H9 (cell line): ENCODE data around the gene PMP22. TPM values are rescaled to one million over a fixed set of nuclear protein-coding genes. Genes with fewer than 3 reads are reported as not detected.

Experiments
- DNase-seq: peaks from one replicate; pipeline ENCODE4 v3.0.0-alpha.2; 2017
- H2AFZ ChIP-seq: one replicate; pipeline ENCODE4 v1.6.1; 2013; ENCODE audit warnings: mild to moderate bottlenecking, low read length, control low read depth, moderate library complexity
- H2AK5ac ChIP-seq: 2 replicates; pipeline ENCODE4 v1.6.1; 2013; ENCODE audit warnings: low read length, control low read depth, mixed read lengths; ENCODE audit not compliant: insufficient read length
- H2BK120ac ChIP-seq: one replicate; pipeline ENCODE4 v1.6.1; 2013; ENCODE audit warnings: low read depth, mild to moderate bottlenecking, low read length, control low read depth, inconsistent platforms; ENCODE audit not compliant: poor library complexity, severe bottlenecking
- H2BK12ac ChIP-seq: 2 replicates; pipeline ENCODE4 v1.6.1; 2013; ENCODE audit warnings: low read length, control low read depth, mixed read lengths, low read depth; ENCODE audit not compliant: insufficient read length
- H2BK15ac ChIP-seq: 2 replicates; pipeline ENCODE4 v1.6.1; 2013; ENCODE audit warnings: low read depth, low read length, control low read depth
- H2BK20ac ChIP-seq: one replicate; pipeline ENCODE4 v1.6.1; 2013; ENCODE audit warnings: low read depth, mild to moderate bottlenecking, low read length, control low read depth, inconsistent platforms; ENCODE audit not compliant: poor library complexity, severe bottlenecking
- H2BK5ac ChIP-seq: 2 replicates; pipeline ENCODE4 v1.6.1; 2013; ENCODE audit warnings: low read length, control low read depth, mixed read lengths; ENCODE audit not compliant: insufficient read length
- H3K14ac ChIP-seq: 2 replicates; pipeline ENCODE4 v1.6.1; 2013; ENCODE audit warnings: low read length, control low read depth; ENCODE audit not compliant: insufficient read depth
- H3K18ac ChIP-seq: 2 replicates; pipeline ENCODE4 v1.6.1; 2013; ENCODE audit warnings: low read depth, mild to moderate bottlenecking, mixed read lengths, low read length, control low read depth; ENCODE audit not compliant: insufficient read length
- H3K23ac ChIP-seq: 2 replicates; pipeline ENCODE4 v1.6.1; 2013; ENCODE audit warnings: low read length, control low read depth, mixed read lengths, low read depth; ENCODE audit not compliant: insufficient read length
- H3K23me2 ChIP-seq: 2 replicates; pipeline ENCODE4 v1.6.1; 2013; ENCODE audit warnings: low read depth, mild to moderate bottlenecking, mixed read lengths, low read length, control low read depth; ENCODE audit not compliant: insufficient read length, poor library complexity, severe bottlenecking
- H3K27ac ChIP-seq: 2 replicates; pipeline ENCODE4 v1.5.1; 2013; ENCODE audit warnings: low read length, control low read depth, mixed read lengths, low read depth; ENCODE audit not compliant: insufficient read length
- H3K27me3 ChIP-seq: 2 replicates; pipeline ENCODE4 v1.6.1; 2013; ENCODE audit warnings: low read length, control low read depth, inconsistent platforms; ENCODE audit not compliant: insufficient read depth
- H3K4ac ChIP-seq: 2 replicates; pipeline ENCODE4 v1.6.1; 2013; ENCODE audit warnings: low read depth, mild to moderate bottlenecking, control low read depth, inconsistent platforms, low read length, moderate library complexity
- H3K4me1 ChIP-seq: 2 replicates; pipeline ENCODE4 v1.6.1; 2013; ENCODE audit warnings: low read length, control low read depth, inconsistent platforms; ENCODE audit not compliant: insufficient read depth
- H3K4me2 ChIP-seq: 2 replicates; pipeline ENCODE4 v1.6.1; 2013; ENCODE audit warnings: low read length, control low read depth, mixed read lengths; ENCODE audit not compliant: insufficient read length, insufficient read depth
- H3K56ac ChIP-seq: 2 replicates; pipeline ENCODE4 v1.6.1; 2013; ENCODE audit warnings: low read depth, mild to moderate bottlenecking, mixed read lengths, low read length, control low read depth; ENCODE audit not compliant: insufficient read length
- H3K79me1 ChIP-seq: 2 replicates; pipeline ENCODE4 v1.6.1; 2013; ENCODE audit warnings: low read depth, mild to moderate bottlenecking, moderate library complexity, low read length, control low read depth, inconsistent platforms; ENCODE audit not compliant: insufficient read depth, poor library complexity, severe bottlenecking
- H3K79me2 ChIP-seq: 2 replicates; pipeline ENCODE4 v1.6.1; 2013; ENCODE audit warnings: low read length, control low read depth, inconsistent platforms; ENCODE audit not compliant: insufficient read depth
- H3K9ac ChIP-seq: 2 replicates; pipeline ENCODE4 v1.6.1; 2013; ENCODE audit warnings: low read length, control low read depth, mixed read lengths; ENCODE audit not compliant: insufficient read length; ENCODE audit errors: extremely low read depth
- H3K9me3 ChIP-seq: one replicate; pipeline ENCODE4 v1.6.1; 2013; ENCODE audit warnings: low read depth, low read length, inconsistent platforms; ENCODE audit not compliant: control insufficient read depth
- H3T11ph ChIP-seq: one replicate; pipeline ENCODE4 v1.6.1; 2013; ENCODE audit warnings: mild to moderate bottlenecking, low read length, control low read depth, inconsistent platforms
- H4K20me1 ChIP-seq: one replicate; pipeline ENCODE4 v1.6.1; 2013; ENCODE audit not compliant: control insufficient read depth, insufficient read length, insufficient read depth
- H4K5ac ChIP-seq: 2 replicates; pipeline ENCODE4 v1.6.1; 2013; ENCODE audit warnings: low read depth, mild to moderate bottlenecking, mixed read lengths, low read length, control low read depth; ENCODE audit not compliant: insufficient read length
- H4K8ac ChIP-seq: replicated peaks from 2 replicates; pipeline ENCODE4 v1.6.1; 2013; ENCODE audit warnings: low read length, control low read depth, mixed read lengths, low read depth; ENCODE audit not compliant: insufficient read length
- H4K91ac ChIP-seq: 2 replicates; pipeline ENCODE4 v1.6.1; 2013; ENCODE audit warnings: low read depth, mild to moderate bottlenecking, moderate library complexity, mixed read lengths, low read length, control low read depth; ENCODE audit not compliant: insufficient read length
- H3K27ac Mint-ChIP-seq, 3 experiments: 2 replicates in 2 of 3; 3 replicates in 1 of 3; pipeline ENCODE4 v1.8.0; 2020 to 2021; ENCODE audit warnings: mixed read lengths in 3 of 3, mild to moderate bottlenecking in 1 of 3, moderate library complexity in 1 of 3
- H3K27me3 Mint-ChIP-seq: 2 replicates; pipeline ENCODE4 v1.8.0; 2021; ENCODE audit warnings: low read depth, mild to moderate bottlenecking, moderate library complexity, mixed read lengths
- H3K36me3 Mint-ChIP-seq, 3 experiments: 2 replicates in 2 of 3; 3 replicates in 1 of 3; pipeline ENCODE4 v1.8.0; 2020 to 2021; ENCODE audit warnings: low read depth in 3 of 3, mixed read lengths in 3 of 3; ENCODE audit not compliant: insufficient read depth in 1 of 3
- H3K4me1 Mint-ChIP-seq, 2 experiments: 2 replicates each; pipeline ENCODE4 v1.8.0; 2020; ENCODE audit warnings: mixed read lengths in 2 of 2
- H3K4me3 Mint-ChIP-seq, 2 experiments: 2 replicates in 1 of 2; 3 replicates in 1 of 2; pipeline ENCODE4 v1.8.0; 2020 to 2021; ENCODE audit warnings: mild to moderate bottlenecking in 2 of 2, mixed read lengths in 2 of 2, moderate library complexity in 1 of 2
- H3K9me3 Mint-ChIP-seq, 2 experiments: 2 replicates in 1 of 2; 3 replicates in 1 of 2; pipeline ENCODE4 v1.8.0; 2020; ENCODE audit warnings: mild to moderate bottlenecking in 2 of 2, mixed read lengths in 2 of 2, moderate library complexity in 1 of 2
- WGBS: extraction: QIAGEN DNeasy Blood & Tissue Kit; methylation state at CpG from one replicate; pipeline ENCODE4 v1.1.7; 2013; ENCODE audit warnings: missing lambda C conversion rate, low lambda C conversion rate, mixed read lengths; ENCODE audit not compliant: insufficient read length; ENCODE audit errors: extremely low coverage; 5-methylcytosine and 5-hydroxymethylcytosine counted together
- total RNA-seq: library from RNA; stranded (reverse); gene quantifications from 2 replicates; pipeline ENCODE4 v1.2.1, GENCODE V29; 2021
- TF ChIP-seq, protein P1 (sequence below): fragments of 200-600 bp; sonication (generic); conservative IDR thresholded peaks from 3 replicates; pipeline ENCODE4 v1.8.0; 2021; ENCODE audit warnings: antibody characterized with exemption, mild to moderate bottlenecking

Gene PMP22
- total RNA-seq, 1 experiment from 2014 or later, result 1.5 TPM

DNA sequence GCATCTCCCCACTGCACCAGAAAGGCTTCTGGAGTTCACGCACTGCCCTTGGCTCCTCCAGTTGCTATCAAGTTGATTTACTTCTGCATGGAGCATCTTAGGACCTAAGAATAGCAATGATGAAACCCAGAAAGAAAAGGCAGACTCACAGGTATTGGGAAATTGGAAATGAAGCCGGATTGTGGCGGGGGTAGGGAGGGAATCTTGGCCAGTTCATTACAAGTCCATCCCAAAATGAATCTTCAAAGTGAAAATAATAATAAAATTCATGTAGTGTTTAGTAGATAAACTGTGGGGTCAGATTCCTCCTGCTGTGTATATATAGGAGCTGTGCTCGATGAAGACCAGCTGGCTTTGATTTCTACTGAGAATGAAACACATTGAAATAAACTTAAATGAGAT is 42.6 kb upstream of the PMP22 start:
- Histone ChIP-seq H3K18ac (no peak overlapping the region), H4K8ac (no peak overlapping the region), H3K9me3 (no peaks in the 10 kb centered on the region), H2BK120ac (no peak overlapping the region), H3K4me2 (no peak overlapping the region), H3K56ac (no peak overlapping the region), H2AFZ (no peak overlapping the region), H3K9ac (no peak overlapping the region), H2BK5ac (no peak overlapping the region), H3K27ac (no peak overlapping the region), H3K79me1 (no peaks in the 10 kb centered on the region), H3K14ac (no peak overlapping the region), H4K20me1 (no peaks in the 10 kb centered on the region), H3K23ac (no peak overlapping the region), H3K27me3 (no peaks in the 10 kb centered on the region), H3K79me2 (no peaks in the 10 kb centered on the region), H3K4me1 (no peaks in the 10 kb centered on the region), H3T11ph (no peak overlapping the region), H2BK12ac (no peak overlapping the region), H4K5ac (no peak overlapping the region), H3K23me2 (no peaks in the 10 kb centered on the region), H2AK5ac (no peak overlapping the region), H2BK20ac (no peak overlapping the region), H2BK15ac (no peak overlapping the region), H3K4ac (no peak overlapping the region), H4K91ac (no peak overlapping the region)
- DNase-seq, result no peak
- Mint-ChIP-seq H3K36me3 (no peaks in the 10 kb centered on the region), H3K27ac (no peak overlapping the region), H3K9me3 (no peaks in the 10 kb centered on the region), H3K4me3 (no peak overlapping the region), H3K27me3 (no peaks in the 10 kb centered on the region; the same call in 1 of the 2 replicates), H3K4me1 (no peaks in the 10 kb centered on the region)
- WGBS, result no CpG with 5 or more reads among the region's 4 CpGs
- TF ChIP-seq, protein P1, sequence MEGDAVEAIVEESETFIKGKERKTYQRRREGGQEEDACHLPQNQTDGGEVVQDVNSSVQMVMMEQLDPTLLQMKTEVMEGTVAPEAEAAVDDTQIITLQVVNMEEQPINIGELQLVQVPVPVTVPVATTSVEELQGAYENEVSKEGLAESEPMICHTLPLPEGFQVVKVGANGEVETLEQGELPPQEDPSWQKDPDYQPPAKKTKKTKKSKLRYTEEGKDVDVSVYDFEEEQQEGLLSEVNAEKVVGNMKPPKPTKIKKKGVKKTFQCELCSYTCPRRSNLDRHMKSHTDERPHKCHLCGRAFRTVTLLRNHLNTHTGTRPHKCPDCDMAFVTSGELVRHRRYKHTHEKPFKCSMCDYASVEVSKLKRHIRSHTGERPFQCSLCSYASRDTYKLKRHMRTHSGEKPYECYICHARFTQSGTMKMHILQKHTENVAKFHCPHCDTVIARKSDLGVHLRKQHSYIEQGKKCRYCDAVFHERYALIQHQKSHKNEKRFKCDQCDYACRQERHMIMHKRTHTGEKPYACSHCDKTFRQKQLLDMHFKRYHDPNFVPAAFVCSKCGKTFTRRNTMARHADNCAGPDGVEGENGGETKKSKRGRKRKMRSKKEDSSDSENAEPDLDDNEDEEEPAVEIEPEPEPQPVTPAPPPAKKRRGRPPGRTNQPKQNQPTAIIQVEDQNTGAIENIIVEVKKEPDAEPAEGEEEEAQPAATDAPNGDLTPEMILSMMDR, result no peak
